Activated effector memory CD4-positive, alpha-beta T cell treated with anti-CD3 and anti-CD28 coated beads, Interleukin-2, amount 50 U/mL, for 16 hours (primary cell): ENCODE data around the gene GPER1.
"Not testable (repeated sequence)": the region's sequence is repeated elsewhere in the genome, so short reads cannot be mapped to it uniquely, and the experiment has no call there.

ENCODE experiments used
- DNase-seq: peaks from one replicate; pipeline ENCODE4 v3.0.0-alpha.2; 2020

Gene GPER1

GRCh38 chr7:1087952-1088920, at the start of gene GPER1:
Gene GPER1, plus strand, starts transcription at chr7:1088113. Its CDS starts 3,616 bp downstream, at chr7:1091729.
- DNase-seq, result no peak

- not testable (repeated sequence) for DNase-seq
These were observed 47.7 kb upstream of the GPER1 start for GRCh38 chr7:1040233-1040632.

GRCh38 chr7:1040790-1041189, 47.1 kb upstream of the GPER1 start:
- DNase-seq, result no peak

- DNase-seq, result no peak
These were observed 46.1 kb upstream of the GPER1 start for GRCh38 chr7:1041551-1042491.

GRCh38 chr7:1042492-1042833, 45.5 kb upstream of the GPER1 start:
- DNase-seq, result no peak

- no peak for DNase-seq
These were observed 44.2 kb upstream of the GPER1 start for GRCh38 chr7:1043552-1044188.

- peak; percentile 97 for DNase-seq
These were observed 43.5 kb upstream of the GPER1 start, which contains the start of gene GPR146 for GRCh38 chr7:1044189-1045068. Gene GPR146, plus strand, starts transcription at chr7:1044546. Its CDS starts 12,970 bp downstream, at chr7:1057516.

GRCh38 chr7:1045069-1046063, 42.5 kb upstream of the GPER1 start:
- DNase-seq, result no peak

GRCh38 chr7:1046722-1047679, 40.9 kb upstream of the GPER1 start:
- peak; percentile 83 for DNase-seq

GRCh38 chr7:1049006-1049741, 38.7 kb upstream of the GPER1 start:
- DNase-seq, result no peak

- no peak for DNase-seq
These were observed 38.1 kb upstream of the GPER1 start for GRCh38 chr7:1049801-1050200.

- DNase-seq, result no peak
These were observed 37.5 kb upstream of the GPER1 start for GRCh38 chr7:1050254-1050906.

GRCh38 chr7:1050956-1051690, 36.8 kb upstream of the GPER1 start:
- DNase-seq, result no peak

GRCh38 chr7:1052031-1052818, 35.7 kb upstream of the GPER1 start:
- DNase-seq, result no peak

- DNase-seq, result no peak
These were observed 34.9 kb upstream of the GPER1 start for GRCh38 chr7:1053002-1053411.

- no peak for DNase-seq
These were observed 34.0 kb upstream of the GPER1 start for GRCh38 chr7:1053816-1054370.
